Measurements from ENCODE around the gene CENPF.

Gene CENPF

GRCh38 chr1:214632091-214632490 is 29.1 kb downstream of the CENPF start:
- DNase-seq: no peak

- no peak for DNase-seq
These were observed 30.7 kb downstream of the CENPF start for GRCh38 chr1:214633686-214634085.

- DNase-seq: no peak
These were observed 31.3 kb downstream of the CENPF start for GRCh38 chr1:214634267-214634666.

- no peak for DNase-seq
These were observed 32.1 kb downstream of the CENPF start for GRCh38 chr1:214635086-214635485.

- no peak for DNase-seq
These were observed 32.5 kb downstream of the CENPF start for GRCh38 chr1:214635506-214635905.

GRCh38 chr1:214636436-214636835 is 33.4 kb downstream of the CENPF start:
- DNase-seq: no peak

- DNase-seq: no peak
These were observed 34.1 kb downstream of the CENPF start for GRCh38 chr1:214637125-214637524.

- no peak for DNase-seq
These were observed 34.9 kb downstream of the CENPF start for GRCh38 chr1:214637722-214638458.

- no peak for DNase-seq
These were observed 35.4 kb downstream of the CENPF start for GRCh38 chr1:214638459-214638807.

GRCh38 chr1:214638997-214639396 is 36.0 kb downstream of the CENPF start:
- no peak for DNase-seq

GRCh38 chr1:214640431-214641213 is 37.6 kb downstream of the CENPF start:
- no peak for DNase-seq

- no peak for DNase-seq
These were observed 38.4 kb downstream of the CENPF start for GRCh38 chr1:214641214-214641895.

GRCh38 chr1:214643030-214643429 is 40.0 kb downstream of the CENPF start:
- DNase-seq: no peak

GRCh38 chr1:214645712-214646111 is 42.7 kb downstream of the CENPF start:
- DNase-seq: no peak

- no peak for DNase-seq
These were observed 45.8 kb downstream of the CENPF start for GRCh38 chr1:214648801-214649200.

GRCh38 chr1:214649607-214650006 is 46.6 kb downstream of the CENPF start:
- DNase-seq: no peak

- no peak for DNase-seq
These were observed 47.7 kb downstream of the CENPF start for GRCh38 chr1:214650664-214651063.

GRCh38 chr1:214657299-214657698 is 54.3 kb downstream of the CENPF start:
- DNase-seq: no peak

GRCh38 chr1:214658175-214658574 is 55.2 kb downstream of the CENPF start:
- no peak for DNase-seq

- DNase-seq: no peak
These were observed 55.8 kb downstream of the CENPF start for GRCh38 chr1:214658785-214659184.

- no peak for DNase-seq
These were observed 57.2 kb downstream of the CENPF start for GRCh38 chr1:214660190-214660589.

GRCh38 chr1:214660900-214661299 is 57.9 kb downstream of the CENPF start:
- DNase-seq: no peak

- no peak for DNase-seq
These were observed 59.3 kb downstream of the CENPF start for GRCh38 chr1:214662223-214662785.
